Measurements from ENCODE around the gene MYCN. TPM values are rescaled to one million over a fixed set of nuclear protein-coding genes. Genes with fewer than 3 reads are reported as not detected.

The MYCN gene
- total and polyA plus RNA-seq, 2 donors (not counting 3 experiments of a cell fraction or from before 2014, with no cell fraction given) = 0.47 to 6.8 TPM

GRCh38 chr2:15932394-15933183, 7.8 kb upstream of the MYCN start:
- Histone ChIP-seq H3K9me3 (replicated peaks; ENCODE audit: control insufficient read depth, insufficient read depth, low read length) (no peaks in the 10 kb centered on the region), H3K27ac (ENCODE audit: insufficient read depth, low read depth, low read length) (no peak overlapping the region), H3K4me3 (replicated peaks in 1 of 3; ENCODE audit: insufficient read depth in 1 of 3, low read depth in 1 of 3, low read length in 3 of 3) (no peak overlapping the region), H3K27me3 (ENCODE audit: control insufficient read depth in 2 of 2, insufficient read depth in 2 of 2, low read length in 2 of 2) (peaks cover 0 to 7% of the 10 kb centered on the region in 2 experiments), H2AFZ (ENCODE audit: low read depth, low read length) (no peak overlapping the region), H3K9me1 (replicated peaks; ENCODE audit: control insufficient read depth, extremely low read depth, insufficient read depth, low read length) (no peaks in the 10 kb centered on the region), H3K4me1 (ENCODE audit: control insufficient read depth, extremely low read depth, insufficient read depth, low read length) (no peaks in the 10 kb centered on the region), H3K4me2 (ENCODE audit: insufficient read depth, low read length) (no peak overlapping the region), H3K9ac (replicated peaks; ENCODE audit: extremely low read depth, insufficient read depth, low read length) (no peak overlapping the region), H3K79me2 (ENCODE audit: control insufficient read depth, insufficient read depth, low read length) (no peaks in the 10 kb centered on the region), H3K36me3 (ENCODE audit: control insufficient read depth in 2 of 2, extremely low read depth in 1 of 2, insufficient read depth in 2 of 2, low read length in 2 of 2) (no peaks in the 10 kb centered on the region), H4K20me1 (replicated peaks; ENCODE audit: control insufficient read depth, extremely low read depth, insufficient read depth, low read length) (no peaks in the 10 kb centered on the region)
- POLR2A ChIA-PET = no interaction called here
- dilution Hi-C loops (cut with MboI; ENCODE audit: extremely low pct_ligation_motif_present, low sequenced_read_pairs) (no loop called here), intact Hi-C loops (cut with micrococcal nuclease) (no loop called here)
- DNase-seq (ENCODE audit: low read depth, low spot score) (no peak), FAIRE-seq (no peak)
- no TSS peak for BruUV-seq (replicated peaks)
- CTCF ChIA-PET = interaction anchor here (1.3 kb wide), 1 partner anchor 593 kb away, joined by 4 read pairs; no protein-coding TSS in a partner anchor
- TF ChIP-seq, protein P1, sequence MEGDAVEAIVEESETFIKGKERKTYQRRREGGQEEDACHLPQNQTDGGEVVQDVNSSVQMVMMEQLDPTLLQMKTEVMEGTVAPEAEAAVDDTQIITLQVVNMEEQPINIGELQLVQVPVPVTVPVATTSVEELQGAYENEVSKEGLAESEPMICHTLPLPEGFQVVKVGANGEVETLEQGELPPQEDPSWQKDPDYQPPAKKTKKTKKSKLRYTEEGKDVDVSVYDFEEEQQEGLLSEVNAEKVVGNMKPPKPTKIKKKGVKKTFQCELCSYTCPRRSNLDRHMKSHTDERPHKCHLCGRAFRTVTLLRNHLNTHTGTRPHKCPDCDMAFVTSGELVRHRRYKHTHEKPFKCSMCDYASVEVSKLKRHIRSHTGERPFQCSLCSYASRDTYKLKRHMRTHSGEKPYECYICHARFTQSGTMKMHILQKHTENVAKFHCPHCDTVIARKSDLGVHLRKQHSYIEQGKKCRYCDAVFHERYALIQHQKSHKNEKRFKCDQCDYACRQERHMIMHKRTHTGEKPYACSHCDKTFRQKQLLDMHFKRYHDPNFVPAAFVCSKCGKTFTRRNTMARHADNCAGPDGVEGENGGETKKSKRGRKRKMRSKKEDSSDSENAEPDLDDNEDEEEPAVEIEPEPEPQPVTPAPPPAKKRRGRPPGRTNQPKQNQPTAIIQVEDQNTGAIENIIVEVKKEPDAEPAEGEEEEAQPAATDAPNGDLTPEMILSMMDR (IDR thresholded peaks at IDR 0.05; ENCODE audit: extremely low read depth in 1 of 2, insufficient read depth in 1 of 2, low read depth in 1 of 2, low read length in 2 of 2) = no peak
- TF ChIP-seq MYC (IDR thresholded peaks at IDR 0.05; ENCODE audit: low read depth, low read length) = no peak
- TF ChIP-seq POLR2AphosphoS5 (IDR thresholded peaks at IDR 0.05; ENCODE audit: insufficient read depth, low read depth, low read length) = no peak
- no peak for TF ChIP-seq FOS (IDR thresholded peaks at IDR 0.05; ENCODE audit: borderline replicate concordance, insufficient read depth, low read length)
- TF ChIP-seq GATA2 (IDR thresholded peaks at IDR 0.05; ENCODE audit: insufficient read depth, insufficient read length, low read depth, low read length) = no peak
- no peak for TF ChIP-seq EZH2 (IDR thresholded peaks at IDR 0.05; ENCODE audit: borderline replicate concordance, low read depth, low read length, severe bottlenecking)
- TF ChIP-seq, protein P2, sequence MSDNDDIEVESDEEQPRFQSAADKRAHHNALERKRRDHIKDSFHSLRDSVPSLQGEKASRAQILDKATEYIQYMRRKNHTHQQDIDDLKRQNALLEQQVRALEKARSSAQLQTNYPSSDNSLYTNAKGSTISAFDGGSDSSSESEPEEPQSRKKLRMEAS (IDR thresholded peaks at IDR 0.05; ENCODE audit: insufficient read depth, insufficient read length) = no peak
- TF ChIP-seq POLR2A (IDR thresholded peaks at IDR 0.05; ENCODE audit: low read depth, low read length) = no peak
- TF ChIP-seq JUN (IDR thresholded peaks at IDR 0.05; ENCODE audit: borderline replicate concordance, insufficient read depth, insufficient read length, low read depth) = no peak

Measured in endothelial cell of umbilical vein (primary cell).